CD4-positive, alpha-beta T cell treated with Interleukin-4 for 1 hour (primary cell): ENCODE measurements around the gene OTOA.
A peak's percentile ranks its signal among the peaks of the same experiment; 100 is the strongest.
"Not testable (repeated sequence)": the region's sequence is repeated elsewhere in the genome, so short reads cannot be mapped to it uniquely, and the experiment has no call there.

Experiments used
- DNase-seq, 2 donors: peaks; one replicate each; pipeline ENCODE4 v3.0.0-alpha.2; 2020 to 2022

OTOA gene

GRCh38 chr16:21727344-21727743 is 63.6 kb downstream of the OTOA start:
- DNase-seq = no peak

- not testable (repeated sequence) for DNase-seq
Measured at GRCh38 chr16:21731233-21731632, 67.5 kb downstream of the OTOA start.

GRCh38 chr16:21740637-21741036 is 76.9 kb downstream of the OTOA start:
- DNase-seq = not testable (repeated sequence)

- not testable (repeated sequence) for DNase-seq
Measured at GRCh38 chr16:21756192-21757079, 92.7 kb downstream of the OTOA start.

- DNase-seq = not testable (repeated sequence)
Measured at GRCh38 chr16:21757080-21757671, 93.4 kb downstream of the OTOA start.

- DNase-seq = not testable (repeated sequence)
Measured at GRCh38 chr16:21768280-21768679, 104.5 kb downstream of the OTOA start.

- DNase-seq = not testable (repeated sequence)
Measured at GRCh38 chr16:21768810-21769209, 105.0 kb downstream of the OTOA start.

GRCh38 chr16:21769284-21769683 is 105.5 kb downstream of the OTOA start:
- not testable (repeated sequence) for DNase-seq

- not testable (repeated sequence) for DNase-seq
Measured at GRCh38 chr16:21770584-21770983, 106.8 kb downstream of the OTOA start.

- DNase-seq = not testable (repeated sequence)
Measured at GRCh38 chr16:21772547-21773206, 108.9 kb downstream of the OTOA start.

- not testable (repeated sequence) for DNase-seq
Measured at GRCh38 chr16:21773207-21773553, 109.4 kb downstream of the OTOA start.

GRCh38 chr16:21780525-21780924 is 116.8 kb downstream of the OTOA start:
- DNase-seq = not testable (repeated sequence)

- DNase-seq = not testable (repeated sequence)
Measured at GRCh38 chr16:21790506-21790905, 126.7 kb downstream of the OTOA start.

- peak in 1 of 2 donors; percentile 25 for DNase-seq
Measured at GRCh38 chr16:21793310-21793709, 129.5 kb downstream of the OTOA start.

GRCh38 chr16:21798601-21799000 is 134.8 kb downstream of the OTOA start:
- DNase-seq = not testable (repeated sequence)

- peak; percentile 16 to 51 for DNase-seq
Measured at GRCh38 chr16:21801538-21802374, 138.0 kb downstream of the OTOA start.

- DNase-seq = not testable (repeated sequence)
Measured at GRCh38 chr16:21802375-21802663, 138.6 kb downstream of the OTOA start.
